ENCODE results near the gene GAB1. TPM values are rescaled to one million over a fixed set of nuclear protein-coding genes. Genes with fewer than 3 reads are reported as not detected.
A peak's percentile ranks its signal among the peaks of the same experiment; 100 is the strongest.

The GAB1 gene
- total and polyA plus RNA-seq, 2 of the 13 experiments (the other 11 are each of a cell fraction or from before 2014, with no cell fraction given), result 8.7 to 14.7 TPM

DNA sequence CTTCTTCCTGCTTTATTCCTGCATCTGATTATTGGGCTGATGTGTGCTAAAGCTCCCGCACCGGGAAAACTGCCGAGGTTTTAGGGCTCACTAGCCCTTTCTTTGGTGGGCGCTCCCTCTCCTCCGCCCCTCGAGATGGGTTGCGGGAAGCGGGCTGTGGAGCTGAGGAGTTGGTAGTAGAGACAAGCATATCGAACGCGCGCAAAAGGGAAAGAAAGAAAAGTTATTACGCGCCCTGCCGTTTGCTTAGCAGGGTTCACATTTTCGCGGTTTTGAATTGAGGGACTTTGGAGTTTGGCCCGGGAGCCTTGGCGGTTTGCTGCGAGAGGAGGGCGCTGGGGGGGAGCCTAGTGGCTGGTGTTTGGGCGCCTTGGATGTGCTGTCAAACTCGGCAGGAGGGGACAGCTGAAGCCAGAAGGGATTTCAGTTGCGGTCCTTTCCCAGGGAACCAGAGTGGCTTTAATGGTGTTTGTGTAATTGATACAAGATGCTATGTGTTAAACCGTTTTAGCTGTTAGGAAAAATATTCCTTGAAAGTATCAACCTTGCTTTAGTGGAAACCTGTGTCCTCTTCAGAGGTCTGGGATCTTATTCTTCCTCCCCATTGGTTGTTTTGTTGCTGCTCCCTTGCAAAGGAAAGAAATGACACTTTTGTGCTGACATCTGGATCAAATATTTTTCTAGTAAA lies 1.1 kb downstream of the GAB1 start (continued):
- TF ChIP-seq ZNF773 (CRISPR knock-in tag; IDR thresholded peaks at IDR 0.05; ENCODE audit: borderline replicate concordance), result no peak
- no peak for TF ChIP-seq ZNF747 (CRISPR knock-in tag; IDR thresholded peaks at IDR 0.05; ENCODE audit: borderline replicate concordance)
- 0 out of 2 replicates have a peak, but pooled peaks have one; percentile 56 for TF ChIP-seq ZNF33B (CRISPR knock-in tag; IDR thresholded peaks at IDR 0.05)
- TF ChIP-seq NONO (IDR thresholded peaks at IDR 0.05), result no peak
- no peak; the same call in 1 of the 2 replicates for TF ChIP-seq NONO (CRISPR knock-in tag; conservative IDR thresholded peaks at IDR 0.05)
- no peak for TF ChIP-seq GPN1 (CRISPR knock-in tag; IDR thresholded peaks at IDR 0.05; ENCODE audit: borderline replicate concordance)
- TF ChIP-seq, protein P1, sequence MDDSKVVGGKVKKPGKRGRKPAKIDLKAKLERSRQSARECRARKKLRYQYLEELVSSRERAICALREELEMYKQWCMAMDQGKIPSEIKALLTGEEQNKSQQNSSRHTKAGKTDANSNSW (CRISPR knock-in tag; IDR thresholded peaks at IDR 0.05; ENCODE audit: borderline replicate concordance), result no peak; the same call in 1 of the 2 replicates
- TF ChIP-seq, protein P2, sequence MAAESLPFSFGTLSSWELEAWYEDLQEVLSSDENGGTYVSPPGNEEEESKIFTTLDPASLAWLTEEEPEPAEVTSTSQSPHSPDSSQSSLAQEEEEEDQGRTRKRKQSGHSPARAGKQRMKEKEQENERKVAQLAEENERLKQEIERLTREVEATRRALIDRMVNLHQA (CRISPR knock-in tag; IDR thresholded peaks at IDR 0.05), result no peak
- TF ChIP-seq KLF16 (CRISPR knock-in tag; IDR thresholded peaks at IDR 0.05), result peak in 1 of 2 experiments; percentile 17; a peak in 1 of 4 replicates
- TF ChIP-seq SMARCE1 (IDR thresholded peaks at IDR 0.05; ENCODE audit: borderline replicate concordance), result no peak
- no peak for TF ChIP-seq ZNF530 (CRISPR knock-in tag; IDR thresholded peaks at IDR 0.05; ENCODE audit: low read depth)
- TF ChIP-seq JUNB (CRISPR knock-in tag; IDR thresholded peaks at IDR 0.05; ENCODE audit: borderline replicate concordance), result no peak
- TF ChIP-seq AGO1 (IDR thresholded peaks at IDR 0.05; ENCODE audit: low read depth, low read length, poor library complexity, severe bottlenecking), result no peak
- no peak for TF ChIP-seq NR2F2 (IDR thresholded peaks at IDR 0.05; ENCODE audit: borderline replicate concordance, low read depth)
- no peak for TF ChIP-seq ZNF766 (CRISPR knock-in tag; IDR thresholded peaks at IDR 0.05; ENCODE audit: borderline replicate concordance)
- TF ChIP-seq SNAI1 (CRISPR knock-in tag; IDR thresholded peaks at IDR 0.05; ENCODE audit: borderline replicate concordance), result peak; percentile 37; the same call in 1 of the 2 replicates
- no peak for TF ChIP-seq ATM (IDR thresholded peaks at IDR 0.05; ENCODE audit: borderline replicate concordance)
- TF ChIP-seq, protein P3, sequence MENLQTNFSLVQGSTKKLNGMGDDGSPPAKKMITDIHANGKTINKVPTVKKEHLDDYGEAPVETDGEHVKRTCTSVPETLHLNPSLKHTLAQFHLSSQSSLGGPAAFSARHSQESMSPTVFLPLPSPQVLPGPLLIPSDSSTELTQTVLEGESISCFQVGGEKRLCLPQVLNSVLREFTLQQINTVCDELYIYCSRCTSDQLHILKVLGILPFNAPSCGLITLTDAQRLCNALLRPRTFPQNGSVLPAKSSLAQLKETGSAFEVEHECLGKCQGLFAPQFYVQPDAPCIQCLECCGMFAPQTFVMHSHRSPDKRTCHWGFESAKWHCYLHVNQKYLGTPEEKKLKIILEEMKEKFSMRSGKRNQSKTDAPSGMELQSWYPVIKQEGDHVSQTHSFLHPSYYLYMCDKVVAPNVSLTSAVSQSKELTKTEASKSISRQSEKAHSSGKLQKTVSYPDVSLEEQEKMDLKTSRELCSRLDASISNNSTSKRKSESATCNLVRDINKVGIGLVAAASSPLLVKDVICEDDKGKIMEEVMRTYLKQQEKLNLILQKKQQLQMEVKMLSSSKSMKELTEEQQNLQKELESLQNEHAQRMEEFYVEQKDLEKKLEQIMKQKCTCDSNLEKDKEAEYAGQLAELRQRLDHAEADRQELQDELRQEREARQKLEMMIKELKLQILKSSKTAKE (CRISPR knock-in tag; IDR thresholded peaks at IDR 0.05; ENCODE audit: borderline replicate concordance), result peak; percentile 16; the same call in 1 of the 2 replicates
- TF ChIP-seq SRF (IDR thresholded peaks at IDR 0.05; ENCODE audit: low read depth, low read length), result no peak
- no peak for TF ChIP-seq FOXJ3 (CRISPR knock-in tag; IDR thresholded peaks at IDR 0.05; ENCODE audit: borderline replicate concordance)
- TF ChIP-seq, protein P4, sequence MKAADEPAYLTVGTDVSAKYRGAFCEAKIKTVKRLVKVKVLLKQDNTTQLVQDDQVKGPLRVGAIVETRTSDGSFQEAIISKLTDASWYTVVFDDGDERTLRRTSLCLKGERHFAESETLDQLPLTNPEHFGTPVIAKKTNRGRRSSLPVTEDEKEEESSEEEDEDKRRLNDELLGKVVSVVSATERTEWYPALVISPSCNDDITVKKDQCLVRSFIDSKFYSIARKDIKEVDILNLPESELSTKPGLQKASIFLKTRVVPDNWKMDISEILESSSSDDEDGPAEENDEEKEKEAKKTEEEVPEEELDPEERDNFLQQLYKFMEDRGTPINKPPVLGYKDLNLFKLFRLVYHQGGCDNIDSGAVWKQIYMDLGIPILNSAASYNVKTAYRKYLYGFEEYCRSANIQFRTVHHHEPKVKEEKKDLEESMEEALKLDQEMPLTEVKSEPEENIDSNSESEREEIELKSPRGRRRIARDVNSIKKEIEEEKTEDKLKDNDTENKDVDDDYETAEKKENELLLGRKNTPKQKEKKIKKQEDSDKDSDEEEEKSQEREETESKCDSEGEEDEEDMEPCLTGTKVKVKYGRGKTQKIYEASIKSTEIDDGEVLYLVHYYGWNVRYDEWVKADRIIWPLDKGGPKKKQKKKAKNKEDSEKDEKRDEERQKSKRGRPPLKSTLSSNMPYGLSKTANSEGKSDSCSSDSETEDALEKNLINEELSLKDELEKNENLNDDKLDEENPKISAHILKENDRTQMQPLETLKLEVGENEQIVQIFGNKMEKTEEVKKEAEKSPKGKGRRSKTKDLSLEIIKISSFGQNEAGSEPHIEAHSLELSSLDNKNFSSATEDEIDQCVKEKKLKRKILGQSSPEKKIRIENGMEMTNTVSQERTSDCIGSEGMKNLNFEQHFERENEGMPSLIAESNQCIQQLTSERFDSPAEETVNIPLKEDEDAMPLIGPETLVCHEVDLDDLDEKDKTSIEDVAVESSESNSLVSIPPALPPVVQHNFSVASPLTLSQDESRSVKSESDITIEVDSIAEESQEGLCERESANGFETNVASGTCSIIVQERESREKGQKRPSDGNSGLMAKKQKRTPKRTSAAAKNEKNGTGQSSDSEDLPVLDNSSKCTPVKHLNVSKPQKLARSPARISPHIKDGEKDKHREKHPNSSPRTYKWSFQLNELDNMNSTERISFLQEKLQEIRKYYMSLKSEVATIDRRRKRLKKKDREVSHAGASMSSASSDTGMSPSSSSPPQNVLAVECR (CRISPR knock-in tag; IDR thresholded peaks at IDR 0.05; ENCODE audit: borderline replicate concordance), result peak; percentile 49; the same call in 1 of the 2 replicates
- no peak for TF ChIP-seq ZNF552 (CRISPR knock-in tag; IDR thresholded peaks at IDR 0.05; ENCODE audit: borderline replicate concordance)
